Erythroblast (primary cell): ENCODE data around the gene SNX4.
"Not testable (repeated sequence)": the region's sequence is repeated elsewhere in the genome, so short reads cannot be mapped to it uniquely, and the experiment has no call there.

Source experiments
- GATA1 ChIP-seq: IDR thresholded peaks from 2 replicates; pipeline ENCODE4 v1.6.1; 2011; ENCODE audit warnings: low read depth, mild to moderate bottlenecking, control low read depth, low read length, moderate library complexity
- POLR2A ChIP-seq: IDR thresholded peaks from 2 replicates; pipeline ENCODE4 v1.6.1; 2011; ENCODE audit warnings: mild to moderate bottlenecking, low read length

DNA sequence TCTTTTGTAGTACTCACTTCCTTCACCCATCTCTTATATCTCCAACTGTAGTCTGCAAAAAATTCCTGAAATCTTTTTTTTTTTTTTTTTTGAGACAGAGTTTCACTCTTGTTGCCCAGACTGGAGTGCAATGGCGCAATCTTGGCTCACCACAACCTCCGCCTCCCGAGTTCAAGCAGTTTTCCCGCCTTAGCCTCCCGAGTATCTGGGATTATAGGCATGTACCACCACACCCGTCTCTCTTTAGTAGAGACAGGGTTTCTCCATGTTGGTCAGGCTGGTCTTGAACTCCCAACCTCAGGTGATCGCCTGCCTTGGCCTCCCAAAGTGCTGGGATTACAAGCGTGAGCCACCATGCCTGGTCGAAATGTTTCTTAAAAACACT lies 38.6 kb downstream of the SNX4 start:
- TF ChIP-seq POLR2A, GATA1: not testable (repeated sequence)
